ENCODE measurements around the gene KLHL6. TPM values are rescaled to one million over a fixed set of nuclear protein-coding genes. Genes with fewer than 3 reads are reported as not detected.
A peak's percentile ranks its signal among the peaks of the same experiment; 100 is the strongest.

KLHL6 gene
- total and polyA plus RNA-seq, 10 of the 15 experiments (the other 5 are each of a cell fraction or from before 2014, with no cell fraction given), result 4.0 to 91.8 (median 24.4) TPM

GRCh38 chr3:183579967-183580900 is 24.7 kb upstream of the KLHL6 start:
- 0 out of 2 replicates have a peak, but pooled peaks cover 3% of the 10 kb centered on the region for H4K20me1 ChIP-seq (ENCODE audit: control insufficient read depth, insufficient read depth)
- ChIA-PET RAD21 (ENCODE audit: unreplicated experiment) (interaction anchor here (0.7 to 9.8 kb wide), 20 partner anchors 8 to 187 kb away, joined by 3 to 139 read pairs (median 4); partner anchors contain the start of genes KLHL24, KLHL6 and YEATS2), SMC1A (ENCODE audit: uncharacterized antibody, unreplicated experiment) (interaction anchor here (0.7 to 11.3 kb wide), 20 partner anchors 8 to 111 kb away, joined by 3 to 225 read pairs (median 6); partner anchors contain the start of genes KLHL24 and KLHL6), CTCF (interaction anchor here (0.7 to 9.3 kb wide), 11 partner anchors 11 to 670 kb away, joined by 3 to 115 read pairs (median 4); partner anchors contain the start of genes EEF1AKMT4 and KLHL24), POLR2A (interaction anchor here (0.5 to 4.9 kb wide), 17 partner anchors 9 to 429 kb away, joined by 3 to 65 read pairs (median 5); partner anchors contain the start of gene YEATS2)
- H3K4me2 ChIP-seq (ENCODE audit: control insufficient read depth, insufficient read depth), result peak overlapping the region; percentile 28; the same call in 1 of the 2 replicates
- ATAC-seq, result peak; percentile 50
- intact Hi-C loops (cut with micrococcal nuclease; ENCODE audit: unreplicated experiment) (loop anchor here (2.0 kb wide), 1 partner anchor 25 kb away; the partner anchor contains the start of gene KLHL6), in situ Hi-C loops (cut with MboI) (no loop called here)
- no peak for FAIRE-seq
- no peak for DNase-seq (ENCODE audit: low read depth, low spot score)
- H3K79me2 ChIP-seq (ENCODE audit: control insufficient read depth, insufficient read depth, low read length), result no peaks in the 10 kb centered on the region
- no peak overlapping the region for H3K9ac ChIP-seq (ENCODE audit: control insufficient read depth, insufficient read depth, low read length)
- 0 out of 2 replicates have a peak overlapping the region, but pooled peaks have one; percentile 24 for H3K4me3 ChIP-seq
- H3K4me1 ChIP-seq (ENCODE audit: control insufficient read depth, insufficient read depth, low read length), result peaks cover 8% of the 10 kb centered on the region; the same call in 1 of the 2 replicates
- no peak overlapping the region for H2AFZ ChIP-seq (ENCODE audit: control insufficient read depth, low read depth, low read length)
- H3K27me3 ChIP-seq (replicated peaks in 1 of 2; ENCODE audit: control insufficient read depth in 2 of 2, insufficient read depth in 2 of 2, low read length in 1 of 2), result peaks cover 0 to 16% of the 10 kb centered on the region in 2 experiments; a peak in 2 of 4 replicates
- H3K27ac ChIP-seq (ENCODE audit: control insufficient read depth, insufficient read depth), result no peak overlapping the region
- 3% methylated on average over 17 of the region's 17 CpGs for WGBS (ENCODE audit: insufficient coverage, insufficient replicate concordance, low lambda C conversion rate, missing lambda C conversion rate)
- BruUV-seq (replicated peaks), result no TSS peak
- H3K9me3 ChIP-seq (replicated peaks; ENCODE audit: control insufficient read depth, insufficient read depth, low read length), result no peaks in the 10 kb centered on the region
- H3K36me3 ChIP-seq (ENCODE audit: control insufficient read depth in 2 of 2, insufficient read depth in 2 of 2, low read length in 1 of 2), result no peaks in the 10 kb centered on the region
- TF ChIP-seq IKZF1 (conservative IDR thresholded peaks at IDR 0.05) (peak; percentile 61), ELK1 (IDR thresholded peaks at IDR 0.05; ENCODE audit: low read depth, low read length) (no peak), FOXK2 (IDR thresholded peaks at IDR 0.05) (no peak), KAT2A (conservative IDR thresholded peaks at IDR 0.05; ENCODE audit: control insufficient read depth, low read depth, low read length) (no peak), RELB (IDR thresholded peaks at IDR 0.05; ENCODE audit: low read depth) (peak; percentile 52; the same call in 1 of the 2 replicates), CREM (IDR thresholded peaks at IDR 0.05; ENCODE audit: low read depth) (0 out of 2 replicates have a peak, but pooled peaks have one; percentile 13), MTA2 (IDR thresholded peaks at IDR 0.05; ENCODE audit: low read depth) (peak; percentile 57), HSF1 (IDR thresholded peaks at IDR 0.05; ENCODE audit: low read depth, low read length) (no peak), ZNF274 (IDR thresholded peaks at IDR 0.05; ENCODE audit: insufficient read depth, insufficient read length) (no peak), CEBPZ (IDR thresholded peaks at IDR 0.05; ENCODE audit: low read depth, low read length) (no peak)
